ENCODE results near the gene U2SURP. TPM values are rescaled to one million over a fixed set of nuclear protein-coding genes. Genes with fewer than 3 reads are reported as not detected.

The U2SURP gene
- total RNA-seq, 1 donor from 2014 or later = 232 TPM

DNA sequence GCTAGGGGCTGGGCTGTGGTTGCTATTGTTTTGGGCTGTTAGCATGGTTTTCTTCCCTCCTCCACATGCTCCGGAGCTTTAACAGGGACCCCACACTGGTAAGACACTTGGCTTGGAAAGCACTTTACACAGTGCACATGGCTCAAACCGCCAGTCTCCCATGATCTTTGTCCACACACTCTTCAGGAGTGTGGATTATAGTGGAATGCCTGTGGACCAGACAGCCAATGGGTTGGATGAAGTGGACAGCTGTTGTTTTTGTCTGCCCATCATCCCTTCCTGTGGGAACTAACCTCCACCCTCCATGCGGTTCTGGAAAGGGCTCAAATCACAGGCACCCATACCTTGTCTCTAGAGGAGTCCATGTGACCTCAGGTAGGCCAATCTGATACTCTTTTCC, 47.9 kb upstream of the U2SURP start:
- Mint-ChIP-seq H3K4me1 (peaks cover 27% of the 10 kb centered on the region), H3K4me3 (no peak overlapping the region), H3K27me3 (ENCODE audit: insufficient read depth, low read depth) (peaks cover 2% of the 10 kb centered on the region), H3K9me3 (no peaks in the 10 kb centered on the region), H3K36me3 (no peaks in the 10 kb centered on the region), H3K27ac (no peak overlapping the region)
- H3F3A ChIP-seq (ENCODE audit: low read depth) = no peaks in the 10 kb centered on the region
- no peaks in the 10 kb centered on the region for H3K36me3 ChIP-seq
- H3K9ac ChIP-seq = no peak overlapping the region
- no peak overlapping the region for H3K4me3 ChIP-seq
- no peaks in the 10 kb centered on the region for H3K4me1 ChIP-seq
- no peaks in the 10 kb centered on the region for H3K9me3 ChIP-seq (ENCODE audit: low read depth)
- H4K20me1 ChIP-seq (ENCODE audit: low read depth) = no peaks in the 10 kb centered on the region
- H3K27ac ChIP-seq = no peak overlapping the region
- no peak overlapping the region for H3K4me2 ChIP-seq
- no peaks in the 10 kb centered on the region for H3K27me3 ChIP-seq
- no peak overlapping the region for H2AFZ ChIP-seq (replicated peaks)
- TF ChIP-seq, protein P1, sequence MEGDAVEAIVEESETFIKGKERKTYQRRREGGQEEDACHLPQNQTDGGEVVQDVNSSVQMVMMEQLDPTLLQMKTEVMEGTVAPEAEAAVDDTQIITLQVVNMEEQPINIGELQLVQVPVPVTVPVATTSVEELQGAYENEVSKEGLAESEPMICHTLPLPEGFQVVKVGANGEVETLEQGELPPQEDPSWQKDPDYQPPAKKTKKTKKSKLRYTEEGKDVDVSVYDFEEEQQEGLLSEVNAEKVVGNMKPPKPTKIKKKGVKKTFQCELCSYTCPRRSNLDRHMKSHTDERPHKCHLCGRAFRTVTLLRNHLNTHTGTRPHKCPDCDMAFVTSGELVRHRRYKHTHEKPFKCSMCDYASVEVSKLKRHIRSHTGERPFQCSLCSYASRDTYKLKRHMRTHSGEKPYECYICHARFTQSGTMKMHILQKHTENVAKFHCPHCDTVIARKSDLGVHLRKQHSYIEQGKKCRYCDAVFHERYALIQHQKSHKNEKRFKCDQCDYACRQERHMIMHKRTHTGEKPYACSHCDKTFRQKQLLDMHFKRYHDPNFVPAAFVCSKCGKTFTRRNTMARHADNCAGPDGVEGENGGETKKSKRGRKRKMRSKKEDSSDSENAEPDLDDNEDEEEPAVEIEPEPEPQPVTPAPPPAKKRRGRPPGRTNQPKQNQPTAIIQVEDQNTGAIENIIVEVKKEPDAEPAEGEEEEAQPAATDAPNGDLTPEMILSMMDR (IDR thresholded peaks at IDR 0.05) = no peak
- TF ChIP-seq EZH2 (IDR thresholded peaks at IDR 0.05) = no peak
- TF ChIP-seq EZH2phosphoT487 (IDR thresholded peaks at IDR 0.05) = no peak
- no peak for DNase-seq (ENCODE audit: low spot score)
- no peaks in the 10 kb centered on the region for H3K79me2 ChIP-seq (ENCODE audit: low read depth)

DNA sequence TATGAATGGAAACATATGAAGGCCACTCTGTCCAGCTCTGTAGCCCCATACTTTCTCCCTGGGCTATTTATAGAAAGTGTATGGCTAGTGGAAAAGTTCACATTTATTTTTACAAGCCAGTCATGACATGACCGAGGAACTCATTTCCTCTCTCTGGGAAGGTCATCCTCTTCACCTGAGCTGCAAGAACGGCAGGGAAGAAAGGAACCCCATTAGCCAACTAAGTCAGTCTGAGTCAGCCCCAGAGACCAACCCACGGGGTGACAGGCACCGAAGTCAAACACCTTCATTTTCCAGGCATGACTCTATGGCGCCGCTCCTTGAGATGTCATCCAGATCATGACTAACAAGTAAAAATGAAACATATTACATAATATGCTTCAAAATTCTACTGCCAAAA, 42.7 kb upstream of the U2SURP start:
- peaks cover 11% of the 10 kb centered on the region for H3K27me3 Mint-ChIP-seq (ENCODE audit: insufficient read depth, low read depth)
- H3K36me3 Mint-ChIP-seq = peaks cover 4% of the 10 kb centered on the region
- H3K9me3 Mint-ChIP-seq = peaks cover 9% of the 10 kb centered on the region
- Histone ChIP-seq H3K4me2 (no peak overlapping the region), H3K79me2 (ENCODE audit: low read depth) (no peaks in the 10 kb centered on the region), H3K4me3 (no peak overlapping the region), H3K4me1 (peaks cover 3% of the 10 kb centered on the region), H3K9me3 (ENCODE audit: low read depth) (no peaks in the 10 kb centered on the region), H3K36me3 (no peaks in the 10 kb centered on the region), H4K20me1 (ENCODE audit: low read depth) (no peaks in the 10 kb centered on the region), H3F3A (ENCODE audit: low read depth) (peaks cover 11% of the 10 kb centered on the region), H3K27ac (no peak overlapping the region), H3K27me3 (peaks cover 30% of the 10 kb centered on the region), H3K9ac (no peak overlapping the region), H2AFZ (replicated peaks) (no peak overlapping the region)
- H3K27ac Mint-ChIP-seq = no peak overlapping the region
- no peak for DNase-seq (ENCODE audit: low spot score)
- H3K4me3 Mint-ChIP-seq = no peak overlapping the region
- TF ChIP-seq, protein P1 (IDR thresholded peaks at IDR 0.05) = no peak
- no peak for TF ChIP-seq EZH2 (IDR thresholded peaks at IDR 0.05)
- TF ChIP-seq EZH2phosphoT487 (IDR thresholded peaks at IDR 0.05) = no peak
- H3K4me1 Mint-ChIP-seq = peaks cover 17% of the 10 kb centered on the region

DNA sequence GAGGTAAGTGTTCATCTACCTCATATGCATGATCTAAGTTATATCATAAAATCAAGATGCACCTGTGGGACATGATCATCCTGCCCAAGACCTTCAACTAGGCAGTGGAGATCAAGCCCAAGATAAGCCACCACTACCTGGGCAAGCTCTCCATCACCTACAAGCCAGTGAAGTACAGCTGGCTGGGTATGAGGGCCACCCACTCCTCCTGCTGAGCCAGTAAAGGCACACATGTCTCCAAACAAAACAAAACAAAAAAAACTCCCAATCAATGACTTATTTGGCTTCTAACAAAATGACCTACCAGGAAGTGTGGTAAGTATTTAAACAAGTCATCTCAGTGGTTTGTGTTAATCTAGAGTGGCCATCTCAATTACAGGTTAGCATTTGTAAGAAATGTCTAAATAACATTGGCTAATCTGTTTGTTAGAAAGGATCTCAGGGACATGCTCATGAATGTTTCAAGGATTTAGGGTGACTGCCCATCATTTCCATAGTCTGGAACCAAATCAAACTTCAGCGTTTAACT, 41.0 kb upstream of the U2SURP start:
- peaks cover 46% of the 10 kb centered on the region for H3K27me3 ChIP-seq
- peaks cover 18% of the 10 kb centered on the region for H3K27me3 Mint-ChIP-seq (ENCODE audit: insufficient read depth, low read depth)
- H3K4me3 Mint-ChIP-seq = no peak overlapping the region
- no peaks in the 10 kb centered on the region for H3K9me3 ChIP-seq (ENCODE audit: low read depth)
- no peaks in the 10 kb centered on the region for H4K20me1 ChIP-seq (ENCODE audit: low read depth)
- H3K27ac ChIP-seq = no peak overlapping the region
- no peak for TF ChIP-seq EZH2phosphoT487 (IDR thresholded peaks at IDR 0.05)
- TF ChIP-seq, protein P1 (IDR thresholded peaks at IDR 0.05) = no peak
- TF ChIP-seq EZH2 (IDR thresholded peaks at IDR 0.05) = no peak
- peaks cover 22% of the 10 kb centered on the region for H3K4me1 Mint-ChIP-seq
- H2AFZ ChIP-seq (replicated peaks) = no peak overlapping the region
- H3K4me1 ChIP-seq = peaks cover 3% of the 10 kb centered on the region
- DNase-seq (ENCODE audit: low spot score) = no peak
- no peak overlapping the region for H3K9ac ChIP-seq
- H3K79me2 ChIP-seq (ENCODE audit: low read depth) = no peaks in the 10 kb centered on the region
- peaks cover 23% of the 10 kb centered on the region for H3F3A ChIP-seq (ENCODE audit: low read depth)
- H3K4me3 ChIP-seq = no peak overlapping the region
- no peak overlapping the region for H3K4me2 ChIP-seq
- H3K9me3 Mint-ChIP-seq = peaks cover 13% of the 10 kb centered on the region
- H3K27ac Mint-ChIP-seq = no peak overlapping the region
- H3K36me3 Mint-ChIP-seq = peaks cover 9% of the 10 kb centered on the region
- H3K36me3 ChIP-seq = no peaks in the 10 kb centered on the region
